ENCODE results near the gene MOV10L1. TPM values are rescaled to one million over a fixed set of nuclear protein-coding genes. Genes with fewer than 3 reads are reported as not detected.

Gene MOV10L1
- total and polyA plus RNA-seq, 9 of the 15 experiments (the other 6 are each of a cell fraction or from before 2014, with no cell fraction given): 0.06 to 0.43 (median 0.15) TPM

GRCh38 chr22:50145721-50146438 is 56.1 kb downstream of the MOV10L1 start:
- POLR2A ChIA-PET: no interaction called here
- intact Hi-C loops (cut with micrococcal nuclease) (loop anchor here (5.0 to 10.0 kb wide), 2 partner anchors 199 to 546 kb away; partner anchors contain the start of gene PPP6R2), in situ Hi-C loops (cut with MboI) (no loop called here)
- Histone ChIP-seq H3K36me3 (ENCODE audit: control insufficient read depth, insufficient read depth, low read length) (no peaks in the 10 kb centered on the region), H3K27me3 (ENCODE audit: control insufficient read depth in 2 of 2, insufficient read depth in 2 of 2, low read length in 2 of 2) (peaks cover 0 to 11% of the 10 kb centered on the region in 2 experiments; a peak in 3 of 5 replicates), H3K79me2 (ENCODE audit: control insufficient read depth, insufficient read depth, low read length) (no peaks in the 10 kb centered on the region), H3K4me1 (replicated peaks in 1 of 2; ENCODE audit: control insufficient read depth in 2 of 2, insufficient read depth in 2 of 2, low read length in 2 of 2) (peaks cover 5 to 48% of the 10 kb centered on the region in 2 experiments; a peak in 4 of 5 replicates), H3K4me2 (ENCODE audit: insufficient read depth, low read length) (no peak overlapping the region), H3K9ac (ENCODE audit: insufficient read depth in 1 of 2, low read depth in 2 of 2, low read length in 2 of 2) (peak overlapping the region in 1 of 2 experiments; percentile 52; a peak in 2 of 4 replicates), H3K4me3 (no peak overlapping the region), H4K20me1 (replicated peaks; ENCODE audit: control insufficient read depth, insufficient read depth, low read length) (peaks cover 5% of the 10 kb centered on the region; the same call in 1 of the 2 replicates), H3K9me3 (replicated peaks; ENCODE audit: control insufficient read depth, insufficient read depth, low read depth, low read length) (no peaks in the 10 kb centered on the region), H2AFZ (ENCODE audit: low read depth, low read length) (no peak overlapping the region), H3K9me1 (ENCODE audit: control insufficient read depth, insufficient read depth, low read length) (no peaks in the 10 kb centered on the region), H3K27ac (ENCODE audit: extremely low read depth, low read depth, low read length) (no peak overlapping the region)
- no peak for DNase-seq (ENCODE audit: extremely low read depth in 1 of 4, low spot score in 3 of 4)
- no peak for TF ChIP-seq PATZ1 (CRISPR knock-in tag; IDR thresholded peaks at IDR 0.05; ENCODE audit: borderline replicate concordance)
- TF ChIP-seq PREB (CRISPR knock-in tag; IDR thresholded peaks at IDR 0.05): no peak
- no peak for TF ChIP-seq CHCHD3 (CRISPR knock-in tag; IDR thresholded peaks at IDR 0.05)
- TF ChIP-seq RBM34 (IDR thresholded peaks at IDR 0.05; ENCODE audit: borderline replicate concordance, insufficient read depth, low read length): no peak
- no peak for TF ChIP-seq MCM5 (IDR thresholded peaks at IDR 0.05; ENCODE audit: low read depth)
- TF ChIP-seq NR2F6 (CRISPR knock-in tag; IDR thresholded peaks at IDR 0.05): no peak
- no peak for TF ChIP-seq HMBOX1 (IDR thresholded peaks at IDR 0.05)
- TF ChIP-seq NFATC3 (IDR thresholded peaks at IDR 0.05): no peak
- CTCF ChIA-PET (ENCODE audit: low intra/inter-chr PET ratio): interaction anchor here (1.7 kb wide), 1 partner anchor 64 kb away, joined by 10 read pairs; no protein-coding TSS in a partner anchor
- no peak for ATAC-seq
- no peak for FAIRE-seq
- BruUV-seq (replicated peaks): no TSS peak
- 59% methylated on average over 14 of the region's 25 CpGs for WGBS (ENCODE audit: insufficient coverage, low coverage, missing lambda C conversion rate)

All from K562 (cell line).